Liver (tissue), 9 donors: ENCODE measurements around the gene CCNK. TPM values are rescaled to one million over a fixed set of nuclear protein-coding genes. Genes with fewer than 3 reads are reported as not detected.

ENCODE experiments used
- DNase-seq: peaks from one replicate; pipeline ENCODE4 v3.0.0-alpha.2; 2017; ENCODE audit warnings: low spot score
- H3K27ac ChIP-seq, 2 donors: one replicate each; pipeline ENCODE4 v1.7.0; 2013; ENCODE audit warnings: inconsistent platforms in 2 of 2, low read length in 2 of 2, control low read depth in 1 of 2, low read depth in 1 of 2, mild to moderate bottlenecking in 1 of 2
- H3K27me3 ChIP-seq, 4 donors: one replicate each; pipeline versions ENCODE4 v1.6.1 to v1.7.0; 2013; ENCODE audit warnings: low read length in 3 of 4, inconsistent platforms in 1 of 4, mild to moderate bottlenecking in 1 of 4, moderate library complexity in 1 of 4; ENCODE audit not compliant: control insufficient read depth in 4 of 4, insufficient read depth in 4 of 4
- H3K36me3 ChIP-seq, 4 donors: one replicate each; pipeline versions ENCODE4 v1.6.1 to v1.7.0; 2013; ENCODE audit warnings: low read length in 3 of 4, mild to moderate bottlenecking in 3 of 4, low read depth in 1 of 4, moderate library complexity in 1 of 4; ENCODE audit not compliant: control insufficient read depth in 4 of 4, insufficient read depth in 3 of 4
- H3K4me1 ChIP-seq, 4 donors: one replicate each; pipeline versions ENCODE4 v1.6.1 to v1.7.0; 2013; ENCODE audit warnings: low read length in 3 of 4, mild to moderate bottlenecking in 3 of 4, moderate library complexity in 1 of 4; ENCODE audit not compliant: control insufficient read depth in 4 of 4, insufficient read depth in 4 of 4
- H3K4me3 ChIP-seq, 3 donors: one replicate each; pipeline versions ENCODE4 v1.6.1 to v1.7.0; 2013; ENCODE audit warnings: low read length in 3 of 3, control low read depth in 1 of 3, low read depth in 1 of 3, mild to moderate bottlenecking in 1 of 3
- H3K9ac ChIP-seq, 2 donors: one replicate each; pipeline ENCODE4 v1.7.0; 2013; ENCODE audit warnings: low read length in 2 of 2, mild to moderate bottlenecking in 2 of 2, moderate library complexity in 2 of 2, control low read depth in 1 of 2, low read depth in 1 of 2
- H3K9me3 ChIP-seq, 4 donors: one replicate each; pipeline versions ENCODE4 v1.6.1 to v1.7.0; 2013; ENCODE audit warnings: low read length in 3 of 4; ENCODE audit not compliant: control insufficient read depth in 4 of 4
- ATF3 ChIP-seq: IDR thresholded peaks from 2 replicates; pipeline ENCODE4 v1.6.1; 2016; ENCODE audit warnings: antibody characterized with exemption
- EGR1 ChIP-seq, 2 donors: IDR thresholded peaks; 2 replicates each; pipeline ENCODE4 v1.6.1; 2016 to 2018; ENCODE audit warnings: antibody characterized with exemption in 2 of 2, low read depth in 2 of 2
- FOXA2 ChIP-seq: IDR thresholded peaks from 2 replicates; pipeline ENCODE4 v1.6.1; 2016; ENCODE audit warnings: antibody characterized with exemption
- GABPA ChIP-seq, 2 donors: IDR thresholded peaks in 1 of 2; conservative IDR thresholded peaks in 1 of 2; 2 replicates each; pipeline ENCODE4 v1.6.1; 2016; ENCODE audit warnings: antibody characterized with exemption in 2 of 2, mild to moderate bottlenecking in 1 of 2, moderate library complexity in 1 of 2
- HNF4A ChIP-seq, 2 donors: conservative IDR thresholded peaks; 2 replicates each; pipeline ENCODE4 v1.6.1; 2016; ENCODE audit warnings: antibody characterized with exemption in 2 of 2, mild to moderate bottlenecking in 2 of 2
- HNF4G ChIP-seq: IDR thresholded peaks from 2 replicates; pipeline ENCODE4 v1.6.1; 2016; ENCODE audit warnings: antibody characterized with exemption
- MAX ChIP-seq: IDR thresholded peaks from 2 replicates; pipeline ENCODE4 v1.6.1; 2016; ENCODE audit warnings: antibody characterized with exemption
- NR2F2 ChIP-seq: IDR thresholded peaks from 2 replicates; pipeline ENCODE4 v1.6.1; 2016; ENCODE audit warnings: antibody characterized with exemption
- RAD21 ChIP-seq, 2 donors: IDR thresholded peaks; 2 replicates each; pipeline ENCODE4 v1.6.1; 2016; ENCODE audit warnings: antibody characterized with exemption in 2 of 2, mild to moderate bottlenecking in 2 of 2
- RXRA ChIP-seq, 2 donors: IDR thresholded peaks; 2 replicates each; pipeline ENCODE4 v1.6.1; 2017 to 2018; ENCODE audit warnings: antibody characterized with exemption in 2 of 2, mild to moderate bottlenecking in 1 of 2
- SP1 ChIP-seq: IDR thresholded peaks from 2 replicates; pipeline ENCODE4 v1.6.1; 2018; ENCODE audit warnings: antibody characterized with exemption, mild to moderate bottlenecking
- TAF1 ChIP-seq: conservative IDR thresholded peaks from 2 replicates; pipeline ENCODE4 v1.6.1; 2016; ENCODE audit warnings: antibody characterized with exemption, mild to moderate bottlenecking
- YY1 ChIP-seq: IDR thresholded peaks from 2 replicates; pipeline ENCODE4 v1.6.1; 2016; ENCODE audit warnings: antibody characterized with exemption, mild to moderate bottlenecking
- ZBTB33 ChIP-seq: IDR thresholded peaks from 2 replicates; pipeline ENCODE4 v1.6.1; 2016; ENCODE audit warnings: antibody characterized with exemption
- WGBS: extraction: QIAGEN DNeasy Blood & Tissue Kit; methylation state at CpG from one replicate; pipeline ENCODE4 v1.1.7; 2013; 5-methylcytosine and 5-hydroxymethylcytosine counted together
- polyA plus RNA-seq, 2 donors: library from polyadenylated mRNA; stranded (reverse) in 1 of 2; unstranded in 1 of 2; fragments of 200-250 nt in 1 of 2; fragments of >200 nt in 1 of 2; fragmentation: Nextera tagmentation in 1 of 2; extraction: Ambion mirVana in 1 of 2; gene quantifications; one replicate each; pipeline versions ENCODE4 v1.2.1 to v1.2.3, GENCODE V29; 2013 to 2015
- total RNA-seq, 2 donors: library from RNA; depleted of rRNA; stranded (reverse); fragments of >200 nt; gene quantifications; one replicate each; pipeline ENCODE4 v1.2.3, GENCODE V29; 2014
- TF ChIP-seq, protein P1 (sequence below): IDR thresholded peaks from 2 replicates; pipeline ENCODE4 v1.6.1; 2016; ENCODE audit warnings: antibody characterized with exemption, mild to moderate bottlenecking
- TF ChIP-seq, protein P2 (sequence below): fragments of 150-350 bp; IDR thresholded peaks from 2 replicates; pipeline ENCODE4 v1.5.1; 2017; ENCODE audit warnings: improper control_type of control experiment, low read depth, low read length; ENCODE audit not compliant: missing input control
- donor health status: healthy.
- donor health status: healthy.
- donor health status: healthy.
- donor health status: healthy.
- donor health status: healthy.

Gene CCNK
- total and polyA plus RNA-seq, 4 donors, result 7.7 to 33.4 (median 13.2) TPM

DNA sequence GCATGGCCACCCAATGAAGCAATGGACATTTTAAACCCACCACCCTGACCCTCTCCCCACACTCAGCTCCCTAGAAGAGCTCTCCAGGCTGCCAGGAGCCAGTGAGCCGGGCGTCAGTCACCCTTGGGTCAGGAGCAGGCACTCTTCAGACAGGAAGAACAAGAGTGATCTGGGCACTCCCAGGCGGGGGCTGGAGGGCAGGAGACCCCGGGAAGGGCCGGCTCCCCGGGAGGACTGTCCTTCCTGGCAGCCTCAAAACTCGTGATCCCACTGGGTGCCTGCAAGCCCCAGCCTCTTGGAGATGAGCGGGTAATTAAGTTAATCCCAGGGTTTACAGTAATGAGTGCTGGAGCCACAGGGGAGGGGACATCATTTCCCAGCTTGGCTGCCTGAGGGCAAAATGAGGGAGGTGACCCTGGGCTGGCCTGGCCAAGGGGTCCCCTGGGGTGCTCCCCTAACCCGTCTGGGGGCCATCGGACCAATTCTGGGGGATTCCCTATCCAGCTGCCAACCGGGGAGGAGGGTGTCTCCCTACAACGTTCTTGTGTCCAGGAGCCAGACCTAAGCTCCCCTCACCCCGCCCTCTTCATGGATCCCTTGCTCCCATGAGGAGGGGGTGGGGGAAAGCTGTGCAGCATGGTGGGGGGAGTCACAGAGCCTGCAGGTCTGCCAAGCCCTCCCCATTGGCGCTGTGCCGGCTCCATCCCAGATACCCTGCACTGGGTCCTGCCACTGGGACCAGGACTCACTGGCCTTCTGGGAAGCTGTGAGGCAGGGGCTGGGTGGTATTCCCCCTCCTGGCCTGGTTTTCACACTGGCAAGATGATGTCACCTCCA is 59.2 kb downstream of the CCNK start:
- Histone ChIP-seq H3K36me3 (no peaks in the 10 kb centered on the region), H3K9ac (no peak overlapping the region), H3K4me3 (no peak overlapping the region), H3K27me3 (no peaks in the 10 kb centered on the region), H3K4me1 (peaks cover 0 to 17% (median 8%) of the 10 kb centered on the region in 4 donors), H3K9me3 (no peaks in the 10 kb centered on the region), H3K27ac (no peak overlapping the region)
- WGBS, result 78% methylated on average over 15 of the region's 15 CpGs
- DNase-seq, result no peak
- TF ChIP-seq, protein P1, sequence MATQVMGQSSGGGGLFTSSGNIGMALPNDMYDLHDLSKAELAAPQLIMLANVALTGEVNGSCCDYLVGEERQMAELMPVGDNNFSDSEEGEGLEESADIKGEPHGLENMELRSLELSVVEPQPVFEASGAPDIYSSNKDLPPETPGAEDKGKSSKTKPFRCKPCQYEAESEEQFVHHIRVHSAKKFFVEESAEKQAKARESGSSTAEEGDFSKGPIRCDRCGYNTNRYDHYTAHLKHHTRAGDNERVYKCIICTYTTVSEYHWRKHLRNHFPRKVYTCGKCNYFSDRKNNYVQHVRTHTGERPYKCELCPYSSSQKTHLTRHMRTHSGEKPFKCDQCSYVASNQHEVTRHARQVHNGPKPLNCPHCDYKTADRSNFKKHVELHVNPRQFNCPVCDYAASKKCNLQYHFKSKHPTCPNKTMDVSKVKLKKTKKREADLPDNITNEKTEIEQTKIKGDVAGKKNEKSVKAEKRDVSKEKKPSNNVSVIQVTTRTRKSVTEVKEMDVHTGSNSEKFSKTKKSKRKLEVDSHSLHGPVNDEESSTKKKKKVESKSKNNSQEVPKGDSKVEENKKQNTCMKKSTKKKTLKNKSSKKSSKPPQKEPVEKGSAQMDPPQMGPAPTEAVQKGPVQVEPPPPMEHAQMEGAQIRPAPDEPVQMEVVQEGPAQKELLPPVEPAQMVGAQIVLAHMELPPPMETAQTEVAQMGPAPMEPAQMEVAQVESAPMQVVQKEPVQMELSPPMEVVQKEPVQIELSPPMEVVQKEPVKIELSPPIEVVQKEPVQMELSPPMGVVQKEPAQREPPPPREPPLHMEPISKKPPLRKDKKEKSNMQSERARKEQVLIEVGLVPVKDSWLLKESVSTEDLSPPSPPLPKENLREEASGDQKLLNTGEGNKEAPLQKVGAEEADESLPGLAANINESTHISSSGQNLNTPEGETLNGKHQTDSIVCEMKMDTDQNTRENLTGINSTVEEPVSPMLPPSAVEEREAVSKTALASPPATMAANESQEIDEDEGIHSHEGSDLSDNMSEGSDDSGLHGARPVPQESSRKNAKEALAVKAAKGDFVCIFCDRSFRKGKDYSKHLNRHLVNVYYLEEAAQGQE, result no peak
- TF ChIP-seq MAX, result no peak
- no peak for TF ChIP-seq HNF4A (conservative IDR thresholded peaks at IDR 0.05)
- TF ChIP-seq, protein P2, sequence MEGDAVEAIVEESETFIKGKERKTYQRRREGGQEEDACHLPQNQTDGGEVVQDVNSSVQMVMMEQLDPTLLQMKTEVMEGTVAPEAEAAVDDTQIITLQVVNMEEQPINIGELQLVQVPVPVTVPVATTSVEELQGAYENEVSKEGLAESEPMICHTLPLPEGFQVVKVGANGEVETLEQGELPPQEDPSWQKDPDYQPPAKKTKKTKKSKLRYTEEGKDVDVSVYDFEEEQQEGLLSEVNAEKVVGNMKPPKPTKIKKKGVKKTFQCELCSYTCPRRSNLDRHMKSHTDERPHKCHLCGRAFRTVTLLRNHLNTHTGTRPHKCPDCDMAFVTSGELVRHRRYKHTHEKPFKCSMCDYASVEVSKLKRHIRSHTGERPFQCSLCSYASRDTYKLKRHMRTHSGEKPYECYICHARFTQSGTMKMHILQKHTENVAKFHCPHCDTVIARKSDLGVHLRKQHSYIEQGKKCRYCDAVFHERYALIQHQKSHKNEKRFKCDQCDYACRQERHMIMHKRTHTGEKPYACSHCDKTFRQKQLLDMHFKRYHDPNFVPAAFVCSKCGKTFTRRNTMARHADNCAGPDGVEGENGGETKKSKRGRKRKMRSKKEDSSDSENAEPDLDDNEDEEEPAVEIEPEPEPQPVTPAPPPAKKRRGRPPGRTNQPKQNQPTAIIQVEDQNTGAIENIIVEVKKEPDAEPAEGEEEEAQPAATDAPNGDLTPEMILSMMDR, result no peak

DNA sequence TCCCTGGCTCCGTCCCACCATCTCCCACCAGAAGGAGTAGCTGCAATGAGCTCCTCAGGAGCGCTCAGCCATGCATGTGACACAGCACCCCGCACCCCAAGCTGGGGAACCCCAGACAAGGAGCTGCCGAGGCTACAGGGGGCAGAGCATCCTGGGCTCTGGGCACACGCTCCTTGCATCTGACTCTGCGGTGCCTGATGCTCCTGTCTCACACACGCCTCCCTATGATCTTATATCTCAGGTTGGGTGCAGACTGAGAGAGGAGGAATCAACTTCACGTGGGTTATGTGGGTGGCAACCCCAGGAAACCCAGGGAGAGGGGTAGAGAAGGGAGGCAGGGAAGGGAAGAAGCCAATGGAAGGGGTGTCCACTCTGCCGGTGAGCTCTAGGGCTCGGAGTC is 60.0 kb downstream of the CCNK start:
- Histone ChIP-seq H3K9me3 (no peaks in the 10 kb centered on the region), H3K36me3 (no peaks in the 10 kb centered on the region), H3K27ac (no peak overlapping the region), H3K4me3 (no peak overlapping the region), H3K4me1 (peaks cover 3 to 24% (median 14%) of the 10 kb centered on the region in 4 donors), H3K27me3 (no peaks in the 10 kb centered on the region), H3K9ac (no peak overlapping the region)
- WGBS, result 87% methylated on average over 10 of the region's 10 CpGs
- DNase-seq, result no peak
- TF ChIP-seq, protein P1, result no peak
- TF ChIP-seq GABPA (IDR thresholded peaks at IDR 0.05 in 1 of 2, conservative IDR thresholded peaks at IDR 0.05 in 1 of 2) (no peak), TAF1 (no peak), RAD21 (IDR thresholded peaks at IDR 0.05) (no peak), EGR1 (IDR thresholded peaks at IDR 0.05; ENCODE audit: low read depth in 2 of 2) (no peak), HNF4G (no peak), FOXA2 (no peak), HNF4A (conservative IDR thresholded peaks at IDR 0.05) (no peak), MAX (no peak), RXRA (IDR thresholded peaks at IDR 0.05) (no peak), YY1 (no peak), SP1 (no peak), ATF3 (no peak), ZBTB33 (no peak), NR2F2 (no peak)
- TF ChIP-seq, protein P2, result no peak
